T-cell (primary cell): ENCODE results near the gene TAF6L. TPM values are rescaled to one million over a fixed set of nuclear protein-coding genes. Genes with fewer than 3 reads are reported as not detected.
"Not testable (repeated sequence)": the region's sequence is repeated elsewhere in the genome, so short reads cannot be mapped to it uniquely, and the experiment has no call there.

Experiments
- ATAC-seq, 4 experiments: fragments of 200-7000 bp in 3 of 4; fragments of 150-1000 bp in 1 of 4; cut with Tn5 transposase; replicated peaks in 1 of 4; 1 replicate in 3 of 4; 2 replicates in 1 of 4; pipeline ENCODE4 v1.10.0; 2021; ENCODE audit warnings: moderate library complexity in 3 of 4, mild to moderate bottlenecking in 2 of 4, moderate number of reproducible peaks in 1 of 4
- CTCF ChIA-PET, 2 donors: fragments of 300-600 bp; sonication (Branson Sonifier 250); formaldehyde crosslinking; loops; one replicate each; lab custom pipeline; 2022; ENCODE audit warnings: antibody characterized with exemption in 2 of 2; lab: Charles Lee
- POLR2A ChIA-PET, 2 donors: fragments of 300-600 bp; sonication (Branson Sonifier 250); formaldehyde crosslinking; loops; one replicate each; lab custom pipeline; 2022; ENCODE audit warnings: antibody characterized with exemption in 2 of 2; lab: Charles Lee
- DNase-seq, 35 experiments: peaks; one replicate each; pipeline versions ENCODE4 v3.0.0 to v3.0.0-alpha.2; 2013 to 2023
- H3K27ac ChIP-seq: one replicate; pipeline ENCODE4 v1.5.1; 2013; ENCODE audit warnings: low read length
- H3K27me3 ChIP-seq, 2 experiments: replicated peaks in 1 of 2; 1 replicate in 1 of 2; 2 replicates in 1 of 2; pipeline versions ENCODE4 v1.6.1 to v1.7.0; 2013; ENCODE audit warnings: low read length in 1 of 2, mixed read lengths in 1 of 2; ENCODE audit not compliant: control insufficient read depth in 2 of 2, insufficient read depth in 2 of 2; ENCODE audit errors: extremely low read depth in 1 of 2
- H3K36me3 ChIP-seq, 2 donors: 1 replicate in 1 of 2; 2 replicates in 1 of 2; pipeline versions ENCODE4 v1.6.1 to v1.7.0; 2013; ENCODE audit warnings: low read length in 1 of 2; ENCODE audit not compliant: control insufficient read depth in 2 of 2, insufficient read depth in 1 of 2; ENCODE audit errors: extremely low read depth in 1 of 2
- H3K4me1 ChIP-seq, 2 experiments: 1 replicate in 1 of 2; 2 replicates in 1 of 2; pipeline versions ENCODE4 v1.6.1 to v1.7.0; 2013; ENCODE audit warnings: low read length in 2 of 2, mixed read lengths in 1 of 2; ENCODE audit not compliant: insufficient read depth in 2 of 2, control insufficient read depth in 1 of 2; ENCODE audit errors: extremely low read depth in 1 of 2
- H3K4me3 ChIP-seq, 2 donors: 1 replicate in 1 of 2; 2 replicates in 1 of 2; pipeline versions ENCODE4 v1.5.1 to v1.7.0; 2013; ENCODE audit warnings: mild to moderate bottlenecking in 2 of 2, low read length in 1 of 2, moderate library complexity in 1 of 2; ENCODE audit not compliant: control insufficient read depth in 1 of 2; ENCODE audit errors: extremely low read depth in 1 of 2
- H3K9me3 ChIP-seq: 2 replicates; pipeline ENCODE4 v1.7.0; 2013
- H3K27ac Mint-ChIP-seq, 2 donors: one replicate each; pipeline ENCODE4 v1.8.0; 2020 to 2021; ENCODE audit warnings: mild to moderate bottlenecking in 2 of 2, mixed read lengths in 2 of 2
- H3K27me3 Mint-ChIP-seq, 2 donors: one replicate each; pipeline ENCODE4 v1.8.0; 2021 to 2022; ENCODE audit warnings: mixed read lengths in 2 of 2
- H3K36me3 Mint-ChIP-seq: one replicate; pipeline ENCODE4 v1.8.0; 2021; ENCODE audit warnings: mixed read lengths
- H3K4me1 Mint-ChIP-seq, 3 donors: one replicate each; pipeline ENCODE4 v1.8.0; 2020 to 2022; ENCODE audit warnings: mixed read lengths in 3 of 3, mild to moderate bottlenecking in 1 of 3
- H3K4me3 Mint-ChIP-seq, 3 donors: one replicate each; pipeline ENCODE4 v1.8.0; 2020 to 2022; ENCODE audit warnings: mild to moderate bottlenecking in 3 of 3, mixed read lengths in 3 of 3, moderate library complexity in 3 of 3
- H3K9me3 Mint-ChIP-seq, 3 donors: one replicate each; pipeline ENCODE4 v1.8.0; 2020 to 2022; ENCODE audit warnings: mixed read lengths in 3 of 3
- WGBS: methylation state at CpG from one replicate; pipeline ENCODE4 v1.1.5; 2013; ENCODE audit warnings: missing lambda C conversion rate; ENCODE audit not compliant: insufficient coverage; 5-methylcytosine and 5-hydroxymethylcytosine counted together
- total RNA-seq, 35 experiments: library from RNA in 6 of 35; stranded (reverse) in 6 of 35; fragments of 120-200 nt in 1 of 35; gene quantifications; one replicate each; pipeline versions ENCODE4 v1.2.1 to v1.2.4 and lab custom pipeline; 2013 to 2026

Gene TAF6L
- total RNA-seq, 5 donors from 2014 or later (not counting 1 experiment from before 2014, with no cell fraction given): 15.1 to 29.5 (median 29.0) TPM

DNA sequence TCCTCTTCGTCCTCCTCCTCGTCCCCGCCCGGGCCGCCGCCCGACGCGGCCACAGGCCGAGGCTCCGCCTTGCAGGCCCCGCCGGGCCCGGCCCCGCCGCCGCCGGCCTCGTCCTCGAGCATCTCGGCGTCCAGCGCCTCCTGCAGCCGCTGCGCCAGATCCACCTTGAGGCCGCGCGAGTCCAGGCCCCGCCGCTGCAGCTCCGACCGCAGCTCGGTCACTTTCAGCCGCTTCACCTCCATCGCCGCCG is 44.4 kb upstream of the TAF6L start:
- Mint-ChIP-seq H3K27me3 (no peaks in the 10 kb centered on the region), H3K27ac (peak overlapping the region in 1 of 2 donors; percentile 98), H3K4me3 (peak overlapping the region; percentile 95 to 98 (median 98)), H3K4me1 (peaks cover 50 to 65% (median 61%) of the 10 kb centered on the region in 3 donors), H3K9me3 (no peaks in the 10 kb centered on the region), H3K36me3 (peaks cover 40% of the 10 kb centered on the region)
- Histone ChIP-seq H3K4me3 (peak overlapping the region; percentile 86 to 87), H3K27me3 (no peaks in the 10 kb centered on the region), H3K9me3 (no peaks in the 10 kb centered on the region), H3K36me3 (peaks cover 4 to 38% of the 10 kb centered on the region in 2 donors), H3K4me1 (peaks cover 20 to 43% of the 10 kb centered on the region in 2 experiments), H3K27ac (no peak overlapping the region)
- CTCF ChIA-PET: interaction anchor here in 1 of 2 donors (0.6 to 2.8 kb wide), 13 partner anchors 8 to 1478 kb away, joined by 3 to 14 read pairs (median 5); partner anchors contain the start of genes C11orf98, CSKMT, SLC3A2 and STX5
- POLR2A ChIA-PET: interaction anchor here (0.6 to 3.0 kb wide), 15 partner anchors 15 to 171 kb away, joined by 3 to 19 read pairs (median 4); partner anchors contain the start of genes C11orf98 (in 2 of the 2), CSKMT (in 2 of the 2), EEF1G (in 1 of the 2) and STX5 (in 1 of the 2)
- DNase-seq (peak in 2 of 35 experiments; percentile 17 to 18), ATAC-seq (peak in 3 of 4 experiments; percentile 3 to 6 (median 4))
- under 1% methylated on average over 37 of the region's 37 CpGs for WGBS

DNA sequence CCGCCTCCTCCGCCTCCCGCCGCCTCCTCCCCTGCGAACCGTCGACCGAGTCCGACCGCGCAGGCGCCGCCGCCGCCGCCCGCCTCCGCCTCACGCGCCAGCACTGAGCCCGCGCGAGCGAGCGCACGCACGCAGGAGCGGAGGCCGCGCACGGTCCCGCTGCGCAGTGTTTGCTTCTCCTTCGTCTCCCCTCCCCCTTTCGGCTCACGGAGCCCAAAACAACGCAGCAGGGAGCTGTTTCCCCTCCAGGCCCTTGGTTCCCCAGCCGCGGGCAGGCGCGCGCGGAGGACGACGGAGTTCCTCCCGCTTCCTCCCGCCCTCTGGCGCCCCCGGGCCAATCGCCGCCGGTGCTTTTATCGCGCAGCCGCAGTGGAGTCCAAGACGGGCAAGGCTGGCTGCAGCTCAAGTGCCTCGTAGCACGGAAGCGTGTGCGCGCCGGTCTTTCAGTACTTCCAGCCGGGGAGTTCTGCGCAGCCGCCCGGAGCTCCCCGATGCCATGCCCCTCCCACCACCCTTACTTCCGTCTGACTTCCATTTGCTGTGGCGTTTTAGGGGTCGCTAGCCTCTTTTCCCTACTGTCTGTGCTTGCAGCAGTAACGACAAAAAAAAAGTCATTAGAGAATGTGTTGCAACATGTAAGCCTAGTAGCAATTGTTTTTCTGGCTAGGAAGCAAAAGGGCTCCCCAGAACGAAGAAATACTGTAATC is 43.9 kb upstream of the TAF6L start, which contains the start of gene HNRNPUL2:
Gene HNRNPUL2 (minus strand): TSS at position 293 of the 707 bp plus-strand sequence. CDS start 301 bp downstream, outside the sequence.
- Mint-ChIP-seq H3K9me3 (no peaks in the 10 kb centered on the region), H3K4me1 (peaks cover 45 to 60% (median 56%) of the 10 kb centered on the region in 3 donors), H3K27me3 (no peaks in the 10 kb centered on the region), H3K27ac (peak within 1 kb of the TSS; percentile 98 to 99), H3K36me3 (peaks cover 36% of the 10 kb centered on the region), H3K4me3 (peak within 1 kb of the TSS; percentile 95 to 98 (median 98))
- H3K4me1 ChIP-seq: peaks cover 20 to 43% of the 10 kb centered on the region in 2 experiments
- peaks cover 4 to 34% of the 10 kb centered on the region in 2 donors for H3K36me3 ChIP-seq
- WGBS: under 1% methylated on average over 45 of the region's 72 CpGs
- DNase-seq (peak; percentile 96 to 100 (median 98)), ATAC-seq (peak; percentile 77 to 84 (median 82))
- peak within 1 kb of the TSS; percentile 94 for H3K27ac ChIP-seq
- H3K9me3 ChIP-seq: no peaks in the 10 kb centered on the region
- peak within 1 kb of the TSS; percentile 86 to 95 for H3K4me3 ChIP-seq
- POLR2A ChIA-PET: interaction anchor here (0.6 to 3.0 kb wide), 16 partner anchors 16 to 172 kb away, joined by 3 to 19 read pairs (median 4); partner anchors contain the start of genes C11orf98 (in 2 of the 2), CSKMT (in 2 of the 2), EEF1G (in 1 of the 2) and STX5 (in 1 of the 2)
- no peaks in the 10 kb centered on the region for H3K27me3 ChIP-seq
- CTCF ChIA-PET: interaction anchor here (0.6 to 2.8 kb wide), 17 partner anchors 9 to 1477 kb away, joined by 3 to 14 read pairs (median 3); partner anchors contain the start of genes C11orf98 (in 1 of the 2), CSKMT (in 1 of the 2), SLC3A2 (in 1 of the 2) and STX5 (in 1 of the 2)

DNA sequence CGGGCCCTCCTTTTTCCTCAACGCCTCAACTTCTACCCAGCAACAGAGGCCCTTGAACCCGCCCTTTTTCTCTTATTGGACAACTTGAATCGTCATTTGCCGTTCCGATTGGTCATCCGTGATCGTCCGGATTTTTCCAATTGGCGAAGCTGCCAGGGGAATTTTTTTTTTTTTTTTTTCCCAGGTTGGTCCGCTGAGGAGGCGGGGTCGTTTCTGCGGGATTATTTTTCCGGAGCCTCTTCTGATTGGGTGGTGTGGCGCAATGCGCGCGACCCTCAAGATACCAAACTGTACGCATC is 43.4 kb upstream of the TAF6L start:
- Mint-ChIP-seq H3K36me3 (peaks cover 30% of the 10 kb centered on the region), H3K27ac (peak overlapping the region; percentile 98 to 99), H3K4me1 (peaks cover 42 to 57% (median 53%) of the 10 kb centered on the region in 3 donors), H3K27me3 (no peaks in the 10 kb centered on the region), H3K9me3 (no peaks in the 10 kb centered on the region), H3K4me3 (peak overlapping the region; percentile 95 to 98 (median 98))
- ATAC-seq (peak; percentile 59 to 65 (median 60)), DNase-seq (peak in 34 of 35 experiments; percentile 65 to 95 (median 81))
- Histone ChIP-seq H3K4me1 (peaks cover 20 to 47% of the 10 kb centered on the region in 2 experiments), H3K27me3 (no peaks in the 10 kb centered on the region), H3K36me3 (peaks cover 4 to 32% of the 10 kb centered on the region in 2 donors), H3K27ac (peak overlapping the region; percentile 94), H3K9me3 (no peaks in the 10 kb centered on the region), H3K4me3 (peak overlapping the region; percentile 86 to 95)
- 0% methylated on average over 11 of the region's 20 CpGs for WGBS
- ChIA-PET POLR2A (interaction anchor here (0.8 to 3.0 kb wide), 12 partner anchors 19 to 172 kb away, joined by 3 to 19 read pairs (median 6); partner anchors contain the start of genes C11orf98 (in 2 of the 2), CSKMT (in 2 of the 2), TMEM179B (in 1 of the 2) and TUT1 (in 1 of the 2)), CTCF (interaction anchor here (0.6 to 2.8 kb wide), 15 partner anchors 9 to 1299 kb away, joined by 3 to 14 read pairs (median 3); partner anchors contain the start of genes C11orf98 (in 1 of the 2), CSKMT (in 1 of the 2), SLC3A2 (in 1 of the 2) and TUT1 (in 1 of the 2))

DNA sequence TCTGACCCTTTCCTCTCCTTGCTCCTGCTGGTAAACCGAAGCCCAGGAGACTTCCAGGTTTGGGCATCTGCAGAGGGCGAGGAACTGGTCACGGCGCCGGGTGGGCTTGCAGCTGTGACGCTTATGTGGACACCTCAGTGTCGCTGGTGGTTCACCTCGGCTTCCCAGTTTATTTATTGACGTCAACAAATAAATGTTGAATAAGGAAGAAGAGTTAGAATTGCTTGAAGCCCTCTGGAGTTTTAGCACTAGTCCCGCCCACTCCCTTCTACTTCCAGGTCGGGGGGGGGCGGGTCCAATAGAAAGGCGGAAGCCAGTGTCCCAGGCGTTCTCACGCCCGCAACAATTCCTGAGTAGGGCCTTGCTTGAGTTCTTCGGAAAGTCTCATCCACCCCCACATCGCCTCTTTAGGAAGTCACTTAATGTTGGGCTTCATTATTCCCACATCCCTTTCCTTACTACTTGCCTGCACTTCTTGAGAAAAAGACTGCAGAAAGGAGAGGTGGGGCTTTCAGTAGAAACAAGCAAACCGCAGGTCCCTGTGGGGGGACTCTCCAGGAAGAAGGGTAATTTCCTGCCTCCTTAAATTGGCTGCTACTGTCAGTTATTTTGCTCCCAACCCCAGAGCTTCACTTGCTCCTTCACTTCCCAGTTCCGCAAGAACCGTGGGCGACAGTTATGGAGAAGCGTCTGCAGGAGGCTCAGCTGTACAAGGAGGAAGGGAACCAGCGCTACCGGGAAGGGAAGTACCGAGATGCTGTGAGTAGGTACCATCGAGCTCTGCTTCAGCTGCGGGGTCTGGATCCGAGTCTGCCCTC is 42.8 kb upstream of the TAF6L start, which contains the start of gene TTC9C:
Gene TTC9C (plus strand): TSS at position 316 of the 818 bp plus-strand sequence. CDS start 363 bp downstream, at position 679.
- peaks cover 47 to 58% (median 56%) of the 10 kb centered on the region in 3 donors for H3K4me1 Mint-ChIP-seq
- Histone ChIP-seq H3K4me1 (peaks cover 20 to 47% of the 10 kb centered on the region in 2 experiments), H3K36me3 (peaks cover 1 to 32% of the 10 kb centered on the region in 2 donors), H3K27me3 (no peaks in the 10 kb centered on the region), H3K27ac (peak within 1 kb of the TSS; percentile 94), H3K9me3 (no peaks in the 10 kb centered on the region), H3K4me3 (peak within 1 kb of the TSS; percentile 86 to 95)
- POLR2A ChIA-PET: interaction anchor here (0.6 to 3.0 kb wide), 6 partner anchors 25 to 136 kb away, joined by 3 to 19 read pairs (median 8); partner anchors contain the start of genes C11orf98 (in 2 of the 2), CSKMT (in 2 of the 2) and ZBTB3 (in 1 of the 2)
- H3K4me3 Mint-ChIP-seq: peak within 1 kb of the TSS; percentile 95 to 98 (median 98)
- H3K27me3 Mint-ChIP-seq: no peaks in the 10 kb centered on the region
- DNase-seq (peak; percentile 72 to 89 (median 79)), ATAC-seq (peak; percentile 38 to 51 (median 44))
- peak within 1 kb of the TSS; percentile 98 to 99 for H3K27ac Mint-ChIP-seq
- 2% methylated on average over 14 of the region's 29 CpGs for WGBS
- CTCF ChIA-PET: interaction anchor here in 1 of 2 donors (1.1 to 2.8 kb wide), 3 partner anchors 25 to 58 kb away, joined by 3 to 14 read pairs (median 10); partner anchors contain the start of gene ZBTB3
- peaks cover 30% of the 10 kb centered on the region for H3K36me3 Mint-ChIP-seq
- no peaks in the 10 kb centered on the region for H3K9me3 Mint-ChIP-seq

DNA sequence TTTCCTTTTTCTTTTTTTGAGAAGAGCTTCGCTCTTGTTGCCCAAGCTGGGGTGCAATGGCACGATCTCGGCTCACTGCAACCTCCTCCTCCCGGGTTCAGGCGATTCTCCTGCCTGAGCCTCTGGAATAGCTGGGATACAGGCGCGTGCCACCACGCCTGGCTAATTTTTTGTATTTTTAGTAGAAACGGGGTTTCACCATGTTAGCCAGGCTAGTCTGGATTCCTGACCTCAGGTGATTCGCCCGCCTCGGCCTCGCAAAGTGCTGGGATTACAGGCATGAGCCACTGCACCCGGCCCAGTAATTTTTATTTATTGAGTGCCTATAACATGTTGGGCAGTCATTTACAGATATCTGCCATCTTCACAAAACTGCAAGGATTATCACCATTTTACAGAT is 41.1 kb upstream of the TAF6L start:
- WGBS: 93% methylated on average over 11 of the region's 14 CpGs
- ATAC-seq, H3K27me3 ChIP-seq, DNase-seq, H3K9me3 Mint-ChIP-seq, H3K27ac ChIP-seq, H3K27me3 Mint-ChIP-seq, H3K9me3 ChIP-seq: not testable (repeated sequence)
- ChIA-PET CTCF (interaction anchor here (0.6 to 1.0 kb wide), 4 partner anchors 24 to 124 kb away, joined by 3 to 9 read pairs (median 6); partner anchors contain the start of gene ZBTB3 (in 1 of the 2)), POLR2A (interaction anchor here (0.5 to 1.1 kb wide), 6 partner anchors 19 to 1522 kb away, joined by 3 to 9 read pairs (median 3); partner anchors contain the start of gene POLR2G (in 1 of the 2))
- H3K27ac Mint-ChIP-seq: peak overlapping the region; percentile 16 to 63
- H3K4me1 ChIP-seq: peaks cover 14 to 41% of the 10 kb centered on the region in 2 experiments
- peaks cover 0 to 28% of the 10 kb centered on the region in 2 donors for H3K36me3 ChIP-seq
- H3K4me3 Mint-ChIP-seq: peak overlapping the region; percentile 73 to 98 (median 98)
- peaks cover 22% of the 10 kb centered on the region for H3K36me3 Mint-ChIP-seq
- H3K4me1 Mint-ChIP-seq: peaks cover 30 to 43% (median 40%) of the 10 kb centered on the region in 3 donors
- peak overlapping the region in 1 of 2 donors; percentile 2 for H3K4me3 ChIP-seq
